GM19468 (cell line): ENCODE measurements around the gene CSGALNACT2.
A peak's percentile ranks its signal among the peaks of the same experiment; 100 is the strongest.

Source experiments
- ATAC-seq: cut with Tn5 transposase; IDR thresholded peaks from one replicate; pipeline ENCODE4 v1.9.1; 2021; ENCODE audit warnings: mild to moderate bottlenecking, moderate library complexity, moderate number of reproducible peaks; ENCODE audit not compliant: unreplicated experiment; ENCODE audit errors: extremely low read depth

CSGALNACT2 gene

GRCh38 chr10:43111921-43112607 is 26.2 kb upstream of the CSGALNACT2 start:
- ATAC-seq, result no peak

- ATAC-seq, result no peak
Measured at GRCh38 chr10:43112608-43112961, 25.7 kb upstream of the CSGALNACT2 start.

- no peak for ATAC-seq
Measured at GRCh38 chr10:43113201-43114087, 24.8 kb upstream of the CSGALNACT2 start.

GRCh38 chr10:43114088-43114742 is 24.0 kb upstream of the CSGALNACT2 start:
- ATAC-seq, result no peak

- ATAC-seq, result no peak
Measured at GRCh38 chr10:43114743-43115611, 23.3 kb upstream of the CSGALNACT2 start.

GRCh38 chr10:43115881-43116595 is 22.2 kb upstream of the CSGALNACT2 start:
- no peak for ATAC-seq

- ATAC-seq, result no peak
Measured at GRCh38 chr10:43116596-43116995, 21.6 kb upstream of the CSGALNACT2 start.

GRCh38 chr10:43117031-43117776 is 21.0 kb upstream of the CSGALNACT2 start:
- no peak for ATAC-seq

- no peak for ATAC-seq
Measured at GRCh38 chr10:43117777-43118583, 20.3 kb upstream of the CSGALNACT2 start.

- ATAC-seq, result no peak
Measured at GRCh38 chr10:43118631-43119415, 19.4 kb upstream of the CSGALNACT2 start.

- no peak for ATAC-seq
Measured at GRCh38 chr10:43119416-43120115, 18.7 kb upstream of the CSGALNACT2 start.

GRCh38 chr10:43120116-43120928 is 17.9 kb upstream of the CSGALNACT2 start:
- ATAC-seq, result no peak

GRCh38 chr10:43120929-43121314 is 17.3 kb upstream of the CSGALNACT2 start:
- ATAC-seq, result peak; percentile 52

GRCh38 chr10:43121444-43121843 is 16.8 kb upstream of the CSGALNACT2 start:
- ATAC-seq, result no peak

GRCh38 chr10:43122096-43122495 is 16.1 kb upstream of the CSGALNACT2 start:
- no peak for ATAC-seq

GRCh38 chr10:43122826-43123225 is 15.4 kb upstream of the CSGALNACT2 start:
- ATAC-seq, result no peak
